ENCODE measurements around the gene CCDC89.

DNA sequence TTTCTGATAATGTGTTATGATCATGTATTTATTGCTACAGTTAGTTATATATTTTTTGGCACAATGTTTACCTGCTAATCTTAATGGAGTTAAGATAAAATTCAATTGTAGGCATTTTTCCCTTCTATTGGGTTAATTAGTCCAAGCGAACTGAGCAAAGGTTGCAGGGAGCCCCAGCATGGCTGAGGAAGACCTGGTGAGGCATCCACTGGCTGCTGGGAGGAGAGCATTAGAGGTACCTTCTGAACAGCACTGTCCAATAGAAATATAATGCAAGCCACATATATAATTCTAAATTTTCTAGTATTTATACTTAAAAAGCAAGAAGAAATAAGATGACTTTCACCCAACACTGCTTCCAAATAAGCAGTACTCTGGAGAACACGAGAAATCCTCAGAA is 38.9 kb downstream of the CCDC89 start:
- no peak for TF ChIP-seq MYC (IDR thresholded peaks at IDR 0.05; ENCODE audit: borderline replicate concordance, low read length)
- no peak for TF ChIP-seq EP300 (IDR thresholded peaks at IDR 0.05)
- TF ChIP-seq, protein P1, sequence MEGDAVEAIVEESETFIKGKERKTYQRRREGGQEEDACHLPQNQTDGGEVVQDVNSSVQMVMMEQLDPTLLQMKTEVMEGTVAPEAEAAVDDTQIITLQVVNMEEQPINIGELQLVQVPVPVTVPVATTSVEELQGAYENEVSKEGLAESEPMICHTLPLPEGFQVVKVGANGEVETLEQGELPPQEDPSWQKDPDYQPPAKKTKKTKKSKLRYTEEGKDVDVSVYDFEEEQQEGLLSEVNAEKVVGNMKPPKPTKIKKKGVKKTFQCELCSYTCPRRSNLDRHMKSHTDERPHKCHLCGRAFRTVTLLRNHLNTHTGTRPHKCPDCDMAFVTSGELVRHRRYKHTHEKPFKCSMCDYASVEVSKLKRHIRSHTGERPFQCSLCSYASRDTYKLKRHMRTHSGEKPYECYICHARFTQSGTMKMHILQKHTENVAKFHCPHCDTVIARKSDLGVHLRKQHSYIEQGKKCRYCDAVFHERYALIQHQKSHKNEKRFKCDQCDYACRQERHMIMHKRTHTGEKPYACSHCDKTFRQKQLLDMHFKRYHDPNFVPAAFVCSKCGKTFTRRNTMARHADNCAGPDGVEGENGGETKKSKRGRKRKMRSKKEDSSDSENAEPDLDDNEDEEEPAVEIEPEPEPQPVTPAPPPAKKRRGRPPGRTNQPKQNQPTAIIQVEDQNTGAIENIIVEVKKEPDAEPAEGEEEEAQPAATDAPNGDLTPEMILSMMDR (IDR thresholded peaks at IDR 0.05): no peak
- TF ChIP-seq HDAC2 (IDR thresholded peaks at IDR 0.05): no peak
- TF ChIP-seq POLR2A (IDR thresholded peaks at IDR 0.05; ENCODE audit: low read length): no peak
- no peak for TF ChIP-seq CHD2 (IDR thresholded peaks at IDR 0.05; ENCODE audit: low read length, partially characterized antibody)
